Measurements from ENCODE around the gene RPS19.
"Not testable (repeated sequence)": the region's sequence is repeated elsewhere in the genome, so short reads cannot be mapped to it uniquely, and the experiment has no call there.

RPS19 gene

GRCh38 chr19:41860419-41861115, 512 bp downstream of the RPS19 start:
- DNase-seq (ENCODE audit: low spot score) = no peak

DNA sequence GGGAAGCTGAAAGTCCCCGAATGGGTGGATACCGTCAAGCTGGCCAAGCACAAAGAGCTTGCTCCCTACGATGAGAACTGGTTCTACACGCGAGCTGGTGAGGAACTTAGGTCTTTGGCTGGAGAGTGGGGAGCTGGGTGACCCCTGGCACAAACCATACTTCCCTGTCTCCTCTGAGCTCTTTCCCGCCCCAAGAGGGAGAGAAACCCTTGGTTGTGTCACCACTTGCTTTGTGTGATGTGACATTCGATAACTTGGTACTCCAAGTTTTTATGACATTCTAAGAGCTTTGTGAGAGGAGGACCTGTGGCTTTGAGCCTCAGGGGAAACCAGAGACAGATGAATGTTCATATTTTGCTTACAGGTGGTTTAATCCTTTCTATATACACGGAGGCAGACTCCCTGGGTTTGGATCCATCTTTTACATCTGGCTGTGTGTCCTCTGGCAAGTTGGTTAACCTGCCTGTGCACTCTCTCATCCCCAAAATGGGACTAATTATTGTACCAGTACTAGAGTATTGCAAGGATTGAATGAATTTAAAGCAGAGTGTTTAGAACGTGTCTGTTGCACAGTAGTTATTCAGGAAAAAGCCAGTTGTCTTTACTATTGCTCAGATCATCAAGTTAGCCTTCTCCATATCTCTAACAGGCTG, 1.2 kb downstream of the RPS19 start:
- no peak for DNase-seq (ENCODE audit: low spot score)

DNA sequence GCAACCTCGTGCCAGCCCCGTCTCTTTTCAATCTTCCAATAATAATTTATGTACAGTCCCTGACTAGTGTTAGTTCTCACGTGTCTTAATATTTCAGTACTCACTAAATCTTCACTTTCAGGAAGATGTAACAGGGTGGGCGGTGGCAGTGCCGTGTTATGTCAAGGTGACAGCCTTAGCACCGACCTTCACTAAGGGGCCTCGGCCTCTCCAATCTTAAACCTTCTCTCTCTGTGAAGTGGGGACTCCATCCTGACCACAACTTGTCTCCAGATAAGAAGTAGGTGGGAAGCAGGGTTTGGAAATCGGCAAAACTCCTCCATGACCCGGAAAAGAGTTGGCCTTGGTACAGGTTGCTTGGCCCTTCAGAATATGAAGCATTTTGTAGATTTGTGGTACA, 1.8 kb downstream of the RPS19 start:
- DNase-seq (ENCODE audit: low spot score) = no peak

DNA sequence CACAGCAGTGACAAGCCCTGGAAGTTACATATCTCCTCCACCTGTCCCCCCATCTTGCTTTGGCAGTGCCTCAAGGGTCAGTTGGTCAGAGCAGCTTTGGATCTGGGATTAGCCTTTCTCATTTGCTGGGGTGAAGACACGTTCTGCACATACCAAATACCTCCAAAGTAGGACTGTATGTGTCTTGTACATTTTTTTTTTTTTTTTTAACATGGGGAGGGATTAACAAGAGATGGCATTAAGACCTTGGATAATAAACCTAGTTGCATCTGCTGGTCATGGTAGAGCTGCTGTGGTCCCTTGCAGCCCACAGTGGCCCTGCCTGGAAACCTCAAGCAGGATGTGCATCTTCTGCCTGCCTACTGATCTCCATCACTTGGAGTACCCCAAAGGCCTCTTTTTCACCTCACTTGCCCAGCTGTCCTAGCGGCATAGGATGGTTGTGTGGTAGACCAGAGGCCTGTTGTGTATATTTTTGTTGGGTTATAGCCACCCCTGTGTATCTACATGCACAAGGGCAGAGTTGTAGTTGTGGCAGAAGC, 2.5 kb downstream of the RPS19 start:
- no peak for DNase-seq (ENCODE audit: low spot score)

- DNase-seq (ENCODE audit: low spot score) = no peak
Measured at GRCh38 chr19:41863209-41863931, 3.3 kb downstream of the RPS19 start.

DNA sequence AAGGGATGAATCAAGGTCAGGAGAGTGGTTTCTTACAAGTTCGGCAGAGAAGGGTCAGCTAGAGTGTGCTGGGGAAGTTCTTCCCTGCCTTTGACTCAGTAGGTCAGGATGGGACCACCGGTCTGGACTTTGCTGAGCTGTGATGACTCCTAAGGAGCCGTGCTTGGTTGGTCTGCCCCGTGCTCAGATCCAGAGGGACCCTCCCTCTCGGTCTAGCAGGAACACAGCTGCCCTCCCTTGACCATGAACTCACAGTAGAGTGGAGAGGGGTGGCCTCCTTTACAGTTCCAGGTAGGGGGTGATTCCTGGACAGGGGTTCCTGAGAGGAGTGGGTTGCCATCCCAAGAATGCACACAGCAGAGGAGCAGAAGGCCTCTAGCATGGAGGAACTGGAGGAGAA, 4.3 kb downstream of the RPS19 start:
- no peak for DNase-seq (ENCODE audit: low spot score)

GRCh38 chr19:41866284-41866683, 6.2 kb downstream of the RPS19 start:
- DNase-seq (ENCODE audit: low spot score) = no peak

- DNase-seq (ENCODE audit: low spot score) = no peak
Measured at GRCh38 chr19:41868120-41868988, 8.3 kb downstream of the RPS19 start.

GRCh38 chr19:41868989-41869300, 8.9 kb downstream of the RPS19 start:
- no peak for DNase-seq (ENCODE audit: low spot score)

- no peak for DNase-seq (ENCODE audit: low spot score)
Measured at GRCh38 chr19:41869374-41869955, 9.4 kb downstream of the RPS19 start.

GRCh38 chr19:41870401-41870873, 10.4 kb downstream of the RPS19 start:
- DNase-seq (ENCODE audit: low spot score) = no peak

DNA sequence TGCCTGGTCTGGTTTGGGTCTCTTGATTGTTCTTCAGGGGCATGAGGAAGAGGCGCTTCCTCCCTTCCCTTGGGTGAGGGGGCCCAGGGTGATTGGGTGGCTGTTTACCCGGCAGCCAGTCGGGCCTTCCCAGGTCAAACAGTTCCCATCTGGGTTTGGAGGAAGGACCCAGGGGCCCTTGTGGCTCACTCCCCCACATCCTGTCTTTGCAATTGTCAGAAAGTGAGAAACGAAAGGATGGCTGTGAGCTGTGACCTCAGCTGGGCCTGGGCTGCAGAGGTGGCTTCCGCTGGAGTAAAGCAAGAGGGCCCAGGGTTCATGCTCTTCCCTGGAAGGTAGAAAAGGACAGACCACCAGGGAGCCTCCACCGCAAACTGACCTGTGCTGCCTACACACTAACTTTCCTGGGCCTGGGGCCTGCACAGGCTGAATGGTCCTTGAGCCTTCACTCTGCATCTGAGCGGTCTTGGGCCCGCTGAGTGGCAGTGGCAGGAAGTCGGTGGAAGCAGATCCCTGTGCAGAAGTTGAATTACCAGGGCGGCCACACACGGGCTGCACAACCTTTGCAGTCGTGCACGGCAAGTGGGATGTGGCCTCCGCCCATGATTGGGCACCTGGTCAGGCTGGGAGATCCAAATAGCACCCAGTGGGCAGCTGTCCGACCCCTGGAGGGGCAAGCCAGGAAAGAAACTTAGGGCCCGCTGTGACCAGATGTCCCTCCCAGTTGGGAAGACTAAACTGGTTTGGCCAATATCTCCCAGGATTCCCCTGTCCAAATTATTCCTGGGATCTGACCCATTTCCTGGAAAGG, 11.7 kb downstream of the RPS19 start:
- DNase-seq (ENCODE audit: low spot score) = no peak

DNA sequence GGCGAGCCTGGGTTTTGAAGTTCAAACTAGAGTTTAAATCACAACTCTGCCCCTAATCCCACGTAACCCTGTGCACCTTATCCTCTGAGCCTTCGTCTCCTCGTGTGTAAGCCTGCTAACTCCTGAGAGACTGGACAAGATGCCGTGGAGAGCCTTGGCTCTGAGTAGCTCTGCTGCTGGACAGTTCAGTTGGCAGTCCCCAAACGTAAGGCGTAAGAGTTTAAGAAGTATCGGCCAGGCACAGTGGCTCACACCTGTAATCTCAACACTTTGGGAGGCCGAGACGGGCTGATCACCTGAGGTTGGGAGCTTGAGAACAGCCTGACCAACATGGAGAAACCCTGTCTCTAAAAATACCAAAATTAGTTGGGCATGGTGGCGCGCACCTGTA, 12.3 kb downstream of the RPS19 start:
- DNase-seq (ENCODE audit: low spot score) = no peak

GRCh38 chr19:41872775-41873647, 13.0 kb downstream of the RPS19 start:
- peak; percentile 93 for DNase-seq (ENCODE audit: low spot score)

GRCh38 chr19:41875973-41876372, 15.9 kb downstream of the RPS19 start:
- DNase-seq (ENCODE audit: low spot score) = not testable (repeated sequence)

DNA sequence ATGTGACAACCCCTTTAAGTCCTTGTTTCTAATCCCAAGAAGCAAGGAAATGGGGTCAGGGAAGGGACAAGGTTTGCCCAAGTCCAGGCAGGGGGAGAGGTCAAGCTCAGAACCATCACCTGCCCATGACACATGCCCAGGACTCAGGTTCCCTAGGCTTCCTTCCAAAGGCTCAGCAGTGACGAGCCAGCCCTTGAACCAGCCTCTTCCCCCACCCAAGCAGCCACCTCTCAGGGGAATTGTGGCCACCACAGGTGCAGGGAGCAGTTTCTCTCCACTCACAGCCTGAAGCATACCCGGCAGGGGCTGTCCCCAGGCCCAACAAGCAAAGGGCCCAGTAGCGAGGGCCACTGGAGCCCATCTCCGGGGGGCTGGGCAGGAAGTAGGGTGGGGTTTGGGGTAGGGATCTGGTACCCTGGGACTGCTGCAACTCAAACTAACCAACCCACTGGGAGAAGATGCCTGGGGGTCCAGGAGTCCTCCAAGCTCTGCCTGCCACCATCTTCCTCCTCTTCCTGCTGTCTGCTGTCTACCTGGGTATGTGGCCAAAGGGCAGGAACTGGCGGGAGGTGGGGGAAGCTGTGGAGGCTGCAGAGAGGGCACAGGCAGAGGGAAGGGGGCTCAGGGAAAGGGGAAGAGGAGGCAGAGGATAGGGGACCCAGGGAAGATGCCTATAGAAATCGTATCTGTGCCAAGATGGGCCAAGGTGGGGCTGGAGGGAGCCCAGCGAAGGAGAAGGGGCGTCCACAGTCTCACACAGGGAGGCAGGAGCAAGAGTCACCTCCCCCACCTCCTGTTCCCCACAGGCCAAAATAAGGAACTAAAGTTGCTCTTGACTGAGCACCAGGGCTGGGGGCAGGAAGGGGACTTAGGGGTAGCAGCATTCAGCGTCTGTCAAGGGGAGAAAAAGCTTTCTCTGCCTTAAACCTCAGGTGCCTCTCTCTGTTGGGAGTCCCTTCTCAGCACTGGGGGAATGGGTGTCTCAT, 17.1 kb downstream of the RPS19 start, which contains the start of gene CD79A:
Gene CD79A (plus strand): TSS at position 433 of the 986 bp plus-strand sequence. CDS start 26 bp downstream, at position 459.
- no peak for DNase-seq (ENCODE audit: low spot score)

DNA sequence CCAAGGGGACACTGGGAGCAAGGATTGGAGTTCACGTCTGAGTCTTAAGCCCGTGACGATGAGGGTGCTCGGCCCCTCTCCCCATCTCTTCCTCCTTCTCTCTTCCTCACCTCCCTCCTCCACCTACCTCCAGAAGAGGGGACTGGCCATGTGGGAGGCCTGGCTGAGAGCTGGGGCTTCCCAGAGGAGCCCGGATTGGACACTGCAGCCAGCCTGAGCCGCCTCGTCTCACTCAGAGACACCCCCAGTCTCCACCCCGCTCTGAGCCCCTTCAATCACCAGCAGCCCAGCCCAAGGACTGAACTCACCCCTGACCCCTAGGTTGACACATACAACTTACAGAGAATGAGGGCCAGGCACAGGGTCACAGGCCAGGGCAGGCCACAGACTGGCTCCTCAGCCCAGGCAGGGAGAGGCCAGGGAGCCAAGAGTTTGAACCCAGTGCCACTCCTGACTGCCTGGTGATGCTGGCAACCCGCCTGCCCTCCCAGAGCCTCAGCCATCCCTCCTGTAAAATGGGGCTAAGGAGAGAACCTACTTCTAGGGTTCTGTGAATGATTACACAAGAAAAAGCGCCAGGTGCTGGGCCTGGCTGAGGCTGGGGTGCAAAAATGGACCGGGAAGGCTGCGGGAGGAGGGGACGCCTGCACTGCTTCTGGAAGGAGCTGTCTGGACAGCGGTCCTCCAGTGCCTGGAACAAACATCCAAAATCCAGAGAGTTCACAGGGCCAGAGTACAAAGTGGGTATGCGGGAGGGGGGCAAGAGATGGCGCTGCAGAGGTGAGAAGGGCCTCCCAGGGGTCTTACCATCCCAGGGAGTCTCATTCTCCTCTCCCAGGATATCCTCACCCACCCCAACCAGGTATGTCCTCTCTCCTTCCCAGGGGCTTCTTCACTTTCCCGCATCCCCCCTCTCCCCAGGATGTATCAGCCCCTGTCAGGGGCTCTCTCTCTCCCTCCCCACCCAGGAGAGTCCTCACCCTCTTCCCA, 18.2 kb downstream of the RPS19 start:
- DNase-seq (ENCODE audit: low spot score) = no peak

All from SW480 (cell line).